Brain microvascular endothelial cell (primary cell): ENCODE results near the gene ARHGAP10.

Experiments
- DNase-seq: peaks from one replicate; pipeline ENCODE4 v3.0.0-alpha.2; 2020
- H3K27ac ChIP-seq: fragments of 250-450 bp; sonication (Bioruptor Pico); 2 replicates; pipeline ENCODE4 v1.5.1; 2020; ENCODE audit warnings: mild to moderate bottlenecking, moderate library complexity
- H3K27me3 ChIP-seq: fragments of 250-450 bp; sonication (Bioruptor Pico); replicated peaks from 2 replicates; pipeline ENCODE4 v1.5.1; 2020; ENCODE audit warnings: mild to moderate bottlenecking
- H3K36me3 ChIP-seq: fragments of 250-450 bp; sonication (Bioruptor Pico); replicated peaks from 2 replicates; pipeline ENCODE4 v1.5.1; 2020; ENCODE audit warnings: mild to moderate bottlenecking
- H3K4me3 ChIP-seq: 2 replicates; pipeline ENCODE4 v1.5.1; 2011; ENCODE audit warnings: low read depth, mild to moderate bottlenecking, control low read depth, low read length, moderate library complexity
- in situ Hi-C: cut with HindIII; loops from 2 replicates; pipeline ENCODE4 v1.10.0; 2017; ENCODE audit warnings: low sequenced_read_pairs, low pct_ligation_motif_present
- TF ChIP-seq, protein P1 (sequence below): IDR thresholded peaks from 2 replicates; pipeline ENCODE4 v1.5.1; 2011; ENCODE audit warnings: low read depth, mild to moderate bottlenecking, moderate library complexity, low read length, control low read depth, inconsistent platforms; ENCODE audit errors: missing control alignments

ARHGAP10 gene

GRCh38 chr4:147863111-147863747 is 131.3 kb downstream of the ARHGAP10 start:
- TF ChIP-seq, protein P1, sequence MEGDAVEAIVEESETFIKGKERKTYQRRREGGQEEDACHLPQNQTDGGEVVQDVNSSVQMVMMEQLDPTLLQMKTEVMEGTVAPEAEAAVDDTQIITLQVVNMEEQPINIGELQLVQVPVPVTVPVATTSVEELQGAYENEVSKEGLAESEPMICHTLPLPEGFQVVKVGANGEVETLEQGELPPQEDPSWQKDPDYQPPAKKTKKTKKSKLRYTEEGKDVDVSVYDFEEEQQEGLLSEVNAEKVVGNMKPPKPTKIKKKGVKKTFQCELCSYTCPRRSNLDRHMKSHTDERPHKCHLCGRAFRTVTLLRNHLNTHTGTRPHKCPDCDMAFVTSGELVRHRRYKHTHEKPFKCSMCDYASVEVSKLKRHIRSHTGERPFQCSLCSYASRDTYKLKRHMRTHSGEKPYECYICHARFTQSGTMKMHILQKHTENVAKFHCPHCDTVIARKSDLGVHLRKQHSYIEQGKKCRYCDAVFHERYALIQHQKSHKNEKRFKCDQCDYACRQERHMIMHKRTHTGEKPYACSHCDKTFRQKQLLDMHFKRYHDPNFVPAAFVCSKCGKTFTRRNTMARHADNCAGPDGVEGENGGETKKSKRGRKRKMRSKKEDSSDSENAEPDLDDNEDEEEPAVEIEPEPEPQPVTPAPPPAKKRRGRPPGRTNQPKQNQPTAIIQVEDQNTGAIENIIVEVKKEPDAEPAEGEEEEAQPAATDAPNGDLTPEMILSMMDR: peak; percentile 24
- H3K36me3 ChIP-seq: peaks cover 7% of the 10 kb centered on the region
- no peak for DNase-seq
- H3K27ac ChIP-seq: no peak overlapping the region
- no peaks in the 10 kb centered on the region for H3K27me3 ChIP-seq
- in situ Hi-C loops: loop anchor here (25.0 kb wide), 1 partner anchor 151 kb away; no protein-coding TSS in a partner anchor
- no peak overlapping the region for H3K4me3 ChIP-seq

- Histone ChIP-seq H3K27me3 (no peaks in the 10 kb centered on the region), H3K36me3 (peaks cover 8% of the 10 kb centered on the region), H3K4me3 (no peak overlapping the region), H3K27ac (no peak overlapping the region)
- in situ Hi-C loops: loop anchor here (25.0 kb wide), 1 partner anchor 152 kb away; no protein-coding TSS in a partner anchor
- DNase-seq: no peak
- TF ChIP-seq, protein P1: no peak
These were observed 132.1 kb downstream of the ARHGAP10 start for GRCh38 chr4:147863808-147864472.

GRCh38 chr4:147864607-147865006 is 132.7 kb downstream of the ARHGAP10 start:
- TF ChIP-seq, protein P1: no peak
- Histone ChIP-seq H3K27me3 (no peaks in the 10 kb centered on the region), H3K4me3 (no peak overlapping the region), H3K36me3 (peaks cover 8% of the 10 kb centered on the region), H3K27ac (no peak overlapping the region)
- in situ Hi-C loops: loop anchor here (25.0 kb wide), 1 partner anchor 152 kb away; no protein-coding TSS in a partner anchor
- DNase-seq: no peak

- in situ Hi-C loops: loop anchor here (25.0 kb wide), 1 partner anchor 154 kb away; no protein-coding TSS in a partner anchor
- no peaks in the 10 kb centered on the region for H3K27me3 ChIP-seq
- peaks cover 8% of the 10 kb centered on the region for H3K36me3 ChIP-seq
- H3K27ac ChIP-seq: peak overlapping the region; percentile 84
- TF ChIP-seq, protein P1: no peak
- no peak overlapping the region for H3K4me3 ChIP-seq
- DNase-seq: peak; percentile 60
These were observed 134.0 kb downstream of the ARHGAP10 start for GRCh38 chr4:147865926-147866325.

DNA sequence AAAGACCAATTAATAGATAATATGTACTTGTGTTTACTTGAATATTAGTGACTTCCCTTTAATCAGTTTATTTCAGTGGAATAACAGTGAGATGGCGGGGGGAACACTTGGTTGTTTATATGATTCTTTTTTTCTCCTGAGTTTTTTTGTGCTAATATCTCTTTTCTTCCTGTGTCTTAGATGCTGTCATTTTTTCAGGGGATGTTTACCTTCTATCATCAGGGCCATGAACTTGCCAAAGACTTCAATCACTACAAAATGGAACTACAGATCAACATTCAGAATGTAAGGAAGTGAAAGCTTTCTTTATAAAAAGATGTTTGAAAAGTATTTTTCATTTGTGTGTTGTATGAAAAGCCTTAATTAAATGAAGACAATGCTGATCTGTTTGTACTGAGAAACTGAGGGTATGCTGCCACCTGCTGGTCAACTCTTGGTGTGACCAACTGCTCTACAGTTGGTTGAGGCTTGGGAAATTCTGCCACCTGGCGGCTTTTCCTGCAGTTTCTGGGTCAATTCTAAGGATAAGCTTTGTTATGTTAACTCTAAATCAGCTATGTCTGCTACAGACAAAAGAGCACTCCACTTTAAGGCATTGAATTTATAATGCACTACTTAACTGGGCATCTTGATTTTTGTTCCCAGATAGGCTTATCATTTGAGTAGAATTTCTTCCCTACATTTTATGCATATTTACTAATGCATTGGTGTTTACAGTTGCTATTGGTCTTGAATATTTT is 134.8 kb downstream of the ARHGAP10 start:
- Histone ChIP-seq H3K4me3 (no peak overlapping the region), H3K27me3 (no peaks in the 10 kb centered on the region), H3K27ac (peak overlapping the region; percentile 84), H3K36me3 (peaks cover 6% of the 10 kb centered on the region)
- DNase-seq: peak; percentile 89
- in situ Hi-C loops: loop anchor here (25.0 kb wide), 1 partner anchor 154 kb away; no protein-coding TSS in a partner anchor
- TF ChIP-seq, protein P1: peak; percentile 99
